K562 (cell line): Measurements from ENCODE around the gene EML6. TPM values are rescaled to one million over a fixed set of nuclear protein-coding genes. Genes with fewer than 3 reads are reported as not detected.

ENCODE experiments used
- ARID3A ChIP-seq: IDR thresholded peaks from 2 replicates; pipeline ENCODE4 v1.6.1; 2012; ENCODE audit warnings: low read depth, low read length, improper control_type of control experiment, borderline replicate concordance
- CBFB ChIP-seq: sonication (generic); formaldehyde crosslinking; IDR thresholded peaks from 2 replicates; pipeline ENCODE4 v1.4.0; 2020; ENCODE audit warnings: mild to moderate bottlenecking, missing genetic modification reagents
- CUX1 ChIP-seq: fragments of 200-800 bp; sonication (Bioruptor generic); IDR thresholded peaks from 2 replicates; pipeline ENCODE4 v1.6.1; 2016; ENCODE audit warnings: missing genetic modification characterization, missing compliant biosample characterization
- DPF2 ChIP-seq: fragments of 450-650 bp; IDR thresholded peaks from 2 replicates; pipeline ENCODE4 v1.6.1; 2016
- GTF2F1 ChIP-seq: IDR thresholded peaks from 2 replicates; pipeline ENCODE4 v1.6.1; 2011; ENCODE audit warnings: low read depth, low read length, improper control_type of control experiment
- KAT8 ChIP-seq: fragments of 450-650 bp; IDR thresholded peaks from 2 replicates; pipeline ENCODE4 v1.6.1; 2016; ENCODE audit warnings: low read depth, mild to moderate bottlenecking
- KLF1 ChIP-seq: fragments of 450-650 bp; IDR thresholded peaks from 2 replicates; pipeline ENCODE4 v1.6.1; 2016; ENCODE audit warnings: missing genetic modification characterization, missing compliant biosample characterization
- MTA3 ChIP-seq: fragments of 450-650 bp; formaldehyde crosslinking; IDR thresholded peaks from 2 replicates; pipeline ENCODE4 v1.6.1; 2017; ENCODE audit warnings: mild to moderate bottlenecking, borderline replicate concordance
- MYNN ChIP-seq, 2 experiments: sonication (generic); formaldehyde crosslinking in 1 of 2; IDR thresholded peaks; 2 replicates each; pipeline versions ENCODE4 v1.5.0 to v1.6.1; 2016 to 2020; ENCODE audit warnings: antibody characterized with exemption in 1 of 2, missing genetic modification reagents in 1 of 2
- PBX2 ChIP-seq, 2 experiments: IDR thresholded peaks in 1 of 2; conservative IDR thresholded peaks in 1 of 2; 2 replicates each; pipeline ENCODE4 v1.6.1; 2016; ENCODE audit warnings: low read depth in 2 of 2, mild to moderate bottlenecking in 1 of 2, missing compliant biosample characterization in 1 of 2, missing genetic modification characterization in 1 of 2, moderate library complexity in 1 of 2
- PHB ChIP-seq: fragments of 250-450 bp; sonication (Bioruptor Pico); IDR thresholded peaks from 2 replicates; pipeline ENCODE4 v1.5.0; 2021
- POLR2A ChIP-seq: fragments of 450-650 bp; conservative IDR thresholded peaks from 2 replicates; pipeline ENCODE4 v1.6.1; 2016
- SREBF1 ChIP-seq: fragments of 150-350 bp; IDR thresholded peaks from 2 replicates; pipeline ENCODE4 v1.6.1; 2014; ENCODE audit warnings: antibody characterized with exemption, low read depth, low read length, borderline replicate concordance
- TEAD2 ChIP-seq: fragments of 450-650 bp; IDR thresholded peaks from 2 replicates; pipeline ENCODE4 v1.6.1; 2016; ENCODE audit warnings: missing genetic modification characterization, control low read depth, missing compliant biosample characterization
- ZNF175 ChIP-seq: fragments of 200-800 bp; sonication (Bioruptor generic); IDR thresholded peaks from 2 replicates; pipeline ENCODE4 v1.6.1; 2016; ENCODE audit warnings: low read depth, mild to moderate bottlenecking, missing genetic modification characterization, missing compliant biosample characterization
- ZNF408 ChIP-seq: fragments of 250-450 bp; sonication (Bioruptor Pico); IDR thresholded peaks from 2 replicates; pipeline ENCODE4 v1.4.0; 2020; ENCODE audit warnings: low read depth, mild to moderate bottlenecking, moderate library complexity
- polyA plus RNA-seq, 8 experiments: library from polyadenylated mRNA; depleted of rRNA in 4 of 8; stranded (reverse) in 5 of 8; unstranded in 3 of 8; fragments of >200 nt; fragmentation: Nextera tagmentation in 2 of 8; fragmentation: Illumina TruSeq in 1 of 8; extraction: Ambion mirVana in 2 of 8; extraction: Trizol in 1 of 8; gene quantifications; 2 replicates each; pipeline versions ENCODE4 v1.2.1 to v1.2.3, GENCODE V29; 2011 to 2014; ENCODE audit warnings: inconsistent platforms in 1 of 8, missing spikeins in 1 of 8
- total RNA-seq, 7 experiments: library from RNA; depleted of rRNA in 6 of 7; stranded (reverse); fragments of >200 nt in 6 of 7; fragmentation: Illumina TruSeq in 2 of 7; extraction: Trizol in 2 of 7; gene quantifications; 2 replicates each; pipeline versions ENCODE4 v1.2.1 to v1.2.3, GENCODE V29; 2011 to 2021; ENCODE audit warnings: low replicate concordance in 1 of 7

Gene EML6
- total and polyA plus RNA-seq, 9 of the 15 experiments (the other 6 are each of a cell fraction or from before 2014, with no cell fraction given), result 0.07 to 0.56 (median 0.25) TPM

GRCh38 chr2:54955358-54956110 lies 232.1 kb downstream of the EML6 start (continued):
- no peak; the same call in none of the 2 replicates for TF ChIP-seq CUX1
- TF ChIP-seq ZNF175 (CRISPR knock-in tag), result no peak; the same call in 1 of the 2 replicates
- TF ChIP-seq KLF1 (tag), result 0 out of 2 replicates have a peak, but pooled peaks have one; percentile 50
- TF ChIP-seq KAT8, result no peak
- TF ChIP-seq CBFB (CRISPR knock-in tag), result no peak
- TF ChIP-seq ARID3A, result no peak
- TF ChIP-seq POLR2A, result peak; percentile 75; the same call in 1 of the 2 replicates
- no peak for TF ChIP-seq ZNF408 (CRISPR knock-in tag)
- no peak for TF ChIP-seq PBX2 (CRISPR knock-in tag; IDR thresholded peaks at IDR 0.05; ENCODE audit: low read depth)
- 0 out of 2 replicates have a peak, but pooled peaks have one; percentile 15 for TF ChIP-seq PBX2 (tag; conservative IDR thresholded peaks at IDR 0.05; ENCODE audit: low read depth)
- TF ChIP-seq GTF2F1, result 0 out of 2 replicates have a peak, but pooled peaks have one; percentile 59
- 0 out of 2 replicates have a peak, but pooled peaks have one; percentile 6 for TF ChIP-seq TEAD2 (tag)
- TF ChIP-seq DPF2, result peak; percentile 84
- TF ChIP-seq MYNN (IDR thresholded peaks at IDR 0.05), result peak; percentile 52; the same call in 1 of the 2 replicates
- no peak for TF ChIP-seq MYNN (CRISPR knock-in tag; IDR thresholded peaks at IDR 0.05)
- TF ChIP-seq SREBF1, result no peak
- 0 out of 2 replicates have a peak, but pooled peaks have one; percentile 62 for TF ChIP-seq MTA3
- TF ChIP-seq PHB (CRISPR knock-in tag), result no peak
